CD14-positive monocyte (primary cell): ENCODE measurements around the gene ROBO1. TPM values are rescaled to one million over a fixed set of nuclear protein-coding genes. Genes with fewer than 3 reads are reported as not detected.
A peak's percentile ranks its signal among the peaks of the same experiment; 100 is the strongest.
"Not testable (repeated sequence)": the region's sequence is repeated elsewhere in the genome, so short reads cannot be mapped to it uniquely, and the experiment has no call there.

ENCODE experiments used
- DNase-seq, 3 donors: peaks; one replicate each; pipeline ENCODE4 v3.0.0-alpha.2; 2011 to 2022
- H2AFZ ChIP-seq: 2 replicates; pipeline ENCODE4 v1.6.0; 2012; ENCODE audit warnings: mild to moderate bottlenecking, low read depth, low read length, inconsistent platforms; ENCODE audit not compliant: insufficient read depth, poor library complexity, severe bottlenecking
- H3K27ac ChIP-seq, 2 donors: 1 replicate in 1 of 2; 2 replicates in 1 of 2; pipeline ENCODE4 v1.5.1; 2012 to 2013; ENCODE audit warnings: low read length in 2 of 2, control low read depth in 1 of 2, inconsistent platforms in 1 of 2, low read depth in 1 of 2, mild to moderate bottlenecking in 1 of 2
- H3K27me3 ChIP-seq, 2 donors: one replicate each; pipeline versions ENCODE4 v1.6.0 to v1.6.1; 2011 to 2013; ENCODE audit warnings: low read length in 2 of 2; ENCODE audit not compliant: control insufficient read depth in 2 of 2, insufficient read depth in 2 of 2
- H3K36me3 ChIP-seq, 2 donors: replicated peaks in 1 of 2; 1 replicate in 1 of 2; 2 replicates in 1 of 2; pipeline versions ENCODE4 v1.5.1 to v1.6.1; 2012 to 2013; ENCODE audit warnings: low read length in 2 of 2, control low read depth in 1 of 2, inconsistent platforms in 1 of 2, mild to moderate bottlenecking in 1 of 2; ENCODE audit not compliant: insufficient read depth in 2 of 2, control insufficient read depth in 1 of 2
- H3K4me1 ChIP-seq, 2 donors: 1 replicate in 1 of 2; 2 replicates in 1 of 2; pipeline versions ENCODE4 v1.5.1 to v1.6.1; 2012 to 2013; ENCODE audit warnings: low read length in 2 of 2, control low read depth in 1 of 2, inconsistent platforms in 1 of 2, mild to moderate bottlenecking in 1 of 2, moderate library complexity in 1 of 2; ENCODE audit not compliant: insufficient read depth in 2 of 2, control insufficient read depth in 1 of 2
- H3K4me2 ChIP-seq: replicated peaks from 2 replicates; pipeline ENCODE3; 2012; ENCODE audit warnings: low read length, moderate library complexity, mild to moderate bottlenecking; ENCODE audit not compliant: poor library complexity, severe bottlenecking; ENCODE audit errors: extremely low read depth
- H3K4me3 ChIP-seq, 3 experiments: fragments of 200-600 bp in 1 of 3; sonication (generic) in 1 of 3; replicated peaks in 1 of 3; 1 replicate in 2 of 3; 2 replicates in 1 of 3; pipeline ENCODE4 v1.5.1; 2011 to 2013; ENCODE audit warnings: low read length in 3 of 3, mild to moderate bottlenecking in 3 of 3, control low read depth in 2 of 3, low read depth in 2 of 3, inconsistent platforms in 1 of 3, moderate library complexity in 1 of 3
- H3K79me2 ChIP-seq: 2 replicates; pipeline ENCODE4 v1.6.0; 2012; ENCODE audit warnings: mild to moderate bottlenecking, control low read depth, inconsistent platforms, low read length, moderate library complexity; ENCODE audit not compliant: insufficient read depth
- H3K9ac ChIP-seq: 2 replicates; pipeline ENCODE4 v1.6.0; 2017; ENCODE audit warnings: low read length, mild to moderate bottlenecking; ENCODE audit not compliant: insufficient read depth, poor library complexity, severe bottlenecking
- H3K9me3 ChIP-seq, 2 donors: replicated peaks in 1 of 2; 1 replicate in 1 of 2; 2 replicates in 1 of 2; pipeline versions ENCODE4 v1.5.1 to v1.6.1; 2012 to 2013; ENCODE audit warnings: low read length in 2 of 2, control low read depth in 1 of 2; ENCODE audit not compliant: control insufficient read depth in 1 of 2, insufficient read depth in 1 of 2
- H4K20me1 ChIP-seq: 2 replicates; pipeline ENCODE4 v1.6.0; 2012; ENCODE audit warnings: mild to moderate bottlenecking, low read length, control low read depth, moderate library complexity; ENCODE audit not compliant: insufficient read depth
- H3K27ac Mint-ChIP-seq, 7 donors: one replicate each; pipeline ENCODE4 v1.8.0; 2020; ENCODE audit warnings: mild to moderate bottlenecking in 7 of 7, mixed read lengths in 7 of 7, moderate library complexity in 6 of 7, inconsistent platforms in 2 of 7
- H3K27me3 Mint-ChIP-seq, 3 donors: one replicate each; pipeline ENCODE4 v1.8.0; 2021 to 2022; ENCODE audit warnings: low read depth in 3 of 3, mild to moderate bottlenecking in 3 of 3, mixed read lengths in 3 of 3, moderate library complexity in 3 of 3, inconsistent platforms in 1 of 3
- H3K36me3 Mint-ChIP-seq, 2 donors: one replicate each; pipeline ENCODE4 v1.8.0; 2020; ENCODE audit warnings: mixed read lengths in 2 of 2, inconsistent platforms in 1 of 2, mild to moderate bottlenecking in 1 of 2
- H3K4me1 Mint-ChIP-seq: one replicate; pipeline ENCODE4 v1.8.0; 2020; ENCODE audit warnings: mild to moderate bottlenecking, mixed read lengths
- H3K4me3 Mint-ChIP-seq, 2 donors: one replicate each; pipeline ENCODE4 v1.8.0; 2020; ENCODE audit warnings: mild to moderate bottlenecking in 2 of 2, mixed read lengths in 2 of 2, moderate library complexity in 1 of 2
- H3K9me3 Mint-ChIP-seq, 7 donors: one replicate each; pipeline ENCODE4 v1.8.0; 2020 to 2022; ENCODE audit warnings: mixed read lengths in 7 of 7, mild to moderate bottlenecking in 6 of 7, moderate library complexity in 6 of 7, inconsistent platforms in 2 of 7
- CTCF ChIP-seq: fragments of 200-600 bp; IDR thresholded peaks from one replicate; pipeline ENCODE4 v1.8.0; 2022; ENCODE audit warnings: antibody characterized with exemption, mild to moderate bottlenecking
- WGBS: methylation state at CpG from one replicate; pipeline ENCODE4 v1.1.5; 2013; ENCODE audit warnings: missing lambda C conversion rate; ENCODE audit not compliant: insufficient coverage; 5-methylcytosine and 5-hydroxymethylcytosine counted together
- intact Hi-C, 2 donors: fragments of 100-400 bp; cut with micrococcal nuclease; formaldehyde crosslinking; loops; one replicate each; pipeline versions ENCODE4 v1.15.0 to v1.15.1; 2023
- polyA plus RNA-seq, 3 donors: library from polyadenylated mRNA; depleted of rRNA in 1 of 3; unstranded in 2 of 3; stranded (reverse) in 1 of 3; fragments of 300-500 nt in 2 of 3; fragments of >200 nt in 1 of 3; fragmentation: Illumina TruSeq in 2 of 3; gene quantifications; 1 replicate in 2 of 3; 2 replicates in 1 of 3; pipeline ENCODE4 v1.2.3, GENCODE V29; 2012 to 2021

Gene ROBO1
- polyA plus RNA-seq, 3 donors: 0.09 to 0.10 TPM; not detected in 1

- Mint-ChIP-seq H3K9me3 (peaks cover 0 to 7% (median 0%) of the 10 kb centered on the region in 7 donors), H3K4me3 (no peak overlapping the region), H3K27me3 (peaks cover 0 to 1% (median 0%) of the 10 kb centered on the region in 3 donors), H3K4me1 (no peaks in the 10 kb centered on the region), H3K27ac (no peak overlapping the region), H3K36me3 (no peaks in the 10 kb centered on the region)
- no CpG with 5 or more reads among the region's 3 CpGs for WGBS
- no peaks in the 10 kb centered on the region for H3K36me3 ChIP-seq
- no peak for DNase-seq
- H3K27me3 ChIP-seq: no peaks in the 10 kb centered on the region
- H3K4me1 ChIP-seq: no peaks in the 10 kb centered on the region
- no peak overlapping the region for H2AFZ ChIP-seq
- no peak overlapping the region for H3K4me2 ChIP-seq
- H3K4me3 ChIP-seq: no peak overlapping the region
- H4K20me1 ChIP-seq: no peaks in the 10 kb centered on the region
- no peak overlapping the region for H3K9ac ChIP-seq
- H3K27ac ChIP-seq: no peak overlapping the region
- H3K9me3 ChIP-seq: no peaks in the 10 kb centered on the region
- TF ChIP-seq CTCF: no peak
- H3K79me2 ChIP-seq: no peaks in the 10 kb centered on the region
- intact Hi-C loops: no loop called here
These were observed 441.2 kb downstream of the ROBO1 start for GRCh38 chr3:79326642-79327041.

GRCh38 chr3:79325833-79326383, 441.9 kb downstream of the ROBO1 start:
- H3K4me1 ChIP-seq, H3K27ac ChIP-seq, H3K9ac ChIP-seq, H3K4me1 Mint-ChIP-seq, H3K4me3 ChIP-seq, H3K36me3 ChIP-seq, H3K4me2 ChIP-seq, DNase-seq, H3K27me3 Mint-ChIP-seq, H3K9me3 ChIP-seq, H3K27me3 ChIP-seq, H3K79me2 ChIP-seq, H4K20me1 ChIP-seq, H2AFZ ChIP-seq, intact Hi-C loops, H3K4me3 Mint-ChIP-seq, H3K36me3 Mint-ChIP-seq, H3K9me3 Mint-ChIP-seq: not testable (repeated sequence)
- 90% methylated on average over 5 of the region's 15 CpGs for WGBS
- peak overlapping the region in 1 of 7 donors; percentile 41 for H3K27ac Mint-ChIP-seq
